HepG2 (cell line): ENCODE measurements around the gene NME7. TPM values are rescaled to one million over a fixed set of nuclear protein-coding genes. Genes with fewer than 3 reads are reported as not detected.

Source experiments
- ATAC-seq: fragments of 200-7000 bp; cut with Tn5 transposase; 3 replicates; pipeline ENCODE4 v1.9.1; 2020; ENCODE audit warnings: mild to moderate bottlenecking, moderate library complexity
- BruUV-seq: library from RNA; stranded (reverse); fragments of 400-500 nt; replicated peaks from 2 replicates; lab custom pipeline; 2021; lab: Mats Ljungman, UMichigan
- CTCF ChIA-PET: fragments of 300-600 bp; formaldehyde crosslinking; extraction: SDS; loops from one replicate; lab custom pipeline; 2021; ENCODE audit warnings: low total read pairs, inconsistent platforms, low intra/inter-chr PET ratio; lab: Yijun Ruan, JAX
- POLR2A ChIA-PET: fragments of 350-600 bp; sonication (Branson Sonifier 250); formaldehyde crosslinking; loops from one replicate; lab custom pipeline; 2020; ENCODE audit warnings: antibody characterized with exemption, inconsistent platforms; lab: Yijun Ruan, JAX
- DNase-seq: peaks from one replicate; pipeline ENCODE4 v3.0.0-alpha.2; 2015; ENCODE audit warnings: low spot score
- FAIRE-seq: peaks from 3 replicates; lab custom pipeline; 2011; peaks lifted over from hg19 to GRCh38; lab: Jason Lieb, UNC
- H2AFZ ChIP-seq: one replicate; pipeline ENCODE4 v1.6.1; 2011; ENCODE audit warnings: low read length, inconsistent platforms
- H3K27ac ChIP-seq: fragments of 300-600 bp; 3 replicates; pipeline ENCODE4 v1.8.0; 2011; ENCODE audit warnings: mixed run types, mild to moderate bottlenecking, mixed read lengths, low read length, inconsistent platforms; ENCODE audit not compliant: insufficient read depth; ENCODE audit errors: extremely low read length
- H3K27me3 ChIP-seq, 2 experiments: fragments of 200-600 bp in 1 of 2; 2 replicates in 1 of 2; 3 replicates in 1 of 2; pipeline versions ENCODE4 v1.6.0 to v1.8.0; 2011; ENCODE audit warnings: low read length in 2 of 2, mild to moderate bottlenecking in 2 of 2, moderate library complexity in 2 of 2, inconsistent platforms in 1 of 2; ENCODE audit not compliant: insufficient read depth in 2 of 2, control insufficient read depth in 1 of 2
- H3K36me3 ChIP-seq, 2 experiments: fragments of 200-600 bp in 1 of 2; replicated peaks in 1 of 2; 2 replicates in 1 of 2; 3 replicates in 1 of 2; pipeline versions ENCODE4 v1.5.1 to v1.8.0; 2011; ENCODE audit warnings: low read length in 2 of 2, inconsistent platforms in 1 of 2; ENCODE audit not compliant: insufficient read depth in 2 of 2, control insufficient read depth in 1 of 2
- H3K4me1 ChIP-seq: 2 replicates; pipeline ENCODE4 v1.5.1; 2012; ENCODE audit warnings: low read length, inconsistent platforms; ENCODE audit not compliant: insufficient read depth
- H3K4me2 ChIP-seq: 2 replicates; pipeline ENCODE4 v1.6.0; 2011; ENCODE audit warnings: low read depth, low read length, inconsistent platforms
- H3K4me3 ChIP-seq, 3 experiments: fragments of 200-600 bp in 1 of 3; sonication (generic), shearing (Covaris generic) in 1 of 3; replicated peaks in 1 of 3; 2 replicates each; pipeline ENCODE4 v1.5.1; 2011 to 2016; ENCODE audit warnings: low read length in 3 of 3, inconsistent platforms in 2 of 3, low read depth in 2 of 3, mild to moderate bottlenecking in 2 of 3, control low read depth in 1 of 3, mixed read lengths in 1 of 3; ENCODE audit not compliant: insufficient read depth in 1 of 3
- H3K79me2 ChIP-seq: one replicate; pipeline ENCODE4 v1.6.1; 2011; ENCODE audit warnings: low read length, inconsistent platforms; ENCODE audit not compliant: insufficient read depth
- H3K9ac ChIP-seq: 2 replicates; pipeline ENCODE4 v1.6.0; 2011; ENCODE audit warnings: mild to moderate bottlenecking, low read depth, low read length, inconsistent platforms; ENCODE audit not compliant: insufficient read depth
- H3K9me3 ChIP-seq: 2 replicates; pipeline ENCODE4 v1.5.1; 2012; ENCODE audit warnings: mild to moderate bottlenecking, low read length
- H4K20me1 ChIP-seq: 2 replicates; pipeline ENCODE4 v1.6.0; 2011; ENCODE audit warnings: inconsistent platforms, mild to moderate bottlenecking, low read length, moderate library complexity; ENCODE audit not compliant: insufficient read depth
- AHDC1 ChIP-seq: sonication (generic); formaldehyde crosslinking; IDR thresholded peaks from 2 replicates; pipeline ENCODE4 v1.5.1; 2020; ENCODE audit warnings: mild to moderate bottlenecking, missing genetic modification reagents, borderline replicate concordance
- EP300 ChIP-seq, 3 experiments: sonication (generic) in 1 of 3; formaldehyde crosslinking in 1 of 3; IDR thresholded peaks; 2 replicates each; pipeline versions ENCODE4 v1.5.1 to v1.6.1; 2011 to 2020; ENCODE audit warnings: low read depth in 2 of 3, low read length in 2 of 3, borderline replicate concordance in 1 of 3, improper control_type of control experiment in 1 of 3, mild to moderate bottlenecking in 1 of 3, missing genetic modification reagents in 1 of 3, moderate library complexity in 1 of 3
- FOXA3 ChIP-seq: IDR thresholded peaks from 2 replicates; pipeline ENCODE4 v1.6.1; 2016; ENCODE audit warnings: missing genetic modification reagents, missing compliant biosample characterization
- GATAD2A ChIP-seq: IDR thresholded peaks from 2 replicates; pipeline ENCODE4 v1.6.1; 2016
- NCOA2 ChIP-seq: sonication (generic); formaldehyde crosslinking; IDR thresholded peaks from 2 replicates; pipeline ENCODE4 v1.8.0; 2022; ENCODE audit warnings: inconsistent platforms
- ZNF343 ChIP-seq: sonication (generic); formaldehyde crosslinking; IDR thresholded peaks from 2 replicates; pipeline ENCODE4 v1.4.0; 2020; ENCODE audit warnings: mild to moderate bottlenecking, missing genetic modification reagents
- ZNF407 ChIP-seq: sonication (generic); formaldehyde crosslinking; IDR thresholded peaks from one replicate; pipeline ENCODE4 v1.5.1; 2020; ENCODE audit warnings: mild to moderate bottlenecking, missing genetic modification reagents; ENCODE audit errors: not compliant biosample characterization
- WGBS: methylation state at CpG from one replicate; pipeline ENCODE4 v1.1.6; 2017; ENCODE audit warnings: low lambda C conversion rate; 5-methylcytosine and 5-hydroxymethylcytosine counted together
- in situ Hi-C: cut with HindIII; loops from 2 replicates; pipeline ENCODE4 v1.10.0; 2017; ENCODE audit warnings: low pct_unique_long_range_greater_than_20kb; ENCODE audit not compliant: extremely low pct_ligation_motif_present
- intact Hi-C: fragments of 100-400 bp; cut with micrococcal nuclease; formaldehyde crosslinking; loops from one replicate; pipeline ENCODE4 v1.10.0; 2022; ENCODE audit not compliant: unreplicated experiment
- polyA plus RNA-seq, 8 experiments: library from polyadenylated mRNA; depleted of rRNA in 3 of 8; stranded (reverse) in 7 of 8; unstranded in 1 of 8; fragments of >200 nt; fragmentation: Illumina TruSeq in 4 of 8; extraction: Trizol in 4 of 8; gene quantifications; 2 replicates each; pipeline versions ENCODE4 v1.2.1 to v1.2.3, GENCODE V29; 2011 to 2016; ENCODE audit warnings: low read depth in 4 of 8, missing spikeins in 1 of 8, mixed read lengths in 1 of 8; ENCODE audit not compliant: insufficient read depth in 1 of 8
- total RNA-seq, 5 experiments: library from RNA; depleted of rRNA; stranded (reverse); fragments of >200 nt; fragmentation: Illumina TruSeq; extraction: Trizol; gene quantifications; 2 replicates each; pipeline ENCODE4 v1.2.3, GENCODE V29; 2016; ENCODE audit warnings: low read depth in 1 of 5
- TF ChIP-seq, protein P1 (sequence below): IDR thresholded peaks from 2 replicates; pipeline ENCODE4 v1.6.1; 2016; ENCODE audit warnings: low read depth

Gene NME7
- total and polyA plus RNA-seq, 2 of the 13 experiments (the other 11 are each of a cell fraction or from before 2014, with no cell fraction given): 9.4 to 22.5 TPM

DNA sequence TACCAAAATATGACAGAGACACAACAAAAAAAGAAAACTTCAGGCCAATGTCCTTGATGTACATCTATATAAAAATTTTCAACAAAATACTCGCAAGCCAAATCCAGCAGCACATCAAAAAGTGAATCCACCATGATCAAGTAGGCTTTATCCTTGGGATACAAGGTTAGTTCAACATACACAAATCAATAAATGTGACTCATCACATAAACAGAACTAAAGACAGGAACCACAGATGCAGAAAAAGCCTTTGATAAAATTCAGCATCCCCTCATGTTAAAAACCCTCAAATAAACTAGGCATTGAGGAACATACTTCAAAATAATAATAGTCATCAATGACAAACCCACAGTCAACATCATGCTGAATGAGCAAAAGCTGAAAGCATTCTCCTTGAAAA, 101.5 kb downstream of the NME7 start:
- Histone ChIP-seq H3K4me1 (peaks cover 15% of the 10 kb centered on the region), H2AFZ (no peak overlapping the region), H3K4me2 (no peak overlapping the region), H3K9ac (no peak overlapping the region), H3K27me3 (no peaks in the 10 kb centered on the region), H3K36me3 (no peaks in the 10 kb centered on the region), H4K20me1 (no peaks in the 10 kb centered on the region), H3K27ac (no peak overlapping the region), H3K79me2 (no peaks in the 10 kb centered on the region), H3K9me3 (peaks cover 6% of the 10 kb centered on the region; the same call in 1 of the 2 replicates), H3K4me3 (no peak overlapping the region)
- ChIA-PET POLR2A (interaction anchor here (1.3 kb wide), 1 partner anchor 121 kb away, joined by 4 read pairs; no protein-coding TSS in a partner anchor), CTCF (no interaction called here)
- in situ Hi-C loops: no loop called here
- FAIRE-seq (no peak), ATAC-seq (no peak; the same call in 2 of the 3 replicates), DNase-seq (no peak)
- intact Hi-C loops: no loop called here
- BruUV-seq: no TSS peak
- 87% methylated on average over 1 of the region's 1 CpG for WGBS
- TF ChIP-seq AHDC1 (CRISPR knock-in tag): peak; percentile 69; the same call in 1 of the 2 replicates
- no peak for TF ChIP-seq ZNF407 (CRISPR knock-in tag)
- TF ChIP-seq FOXA3: peak; percentile 44
- TF ChIP-seq, protein P1, sequence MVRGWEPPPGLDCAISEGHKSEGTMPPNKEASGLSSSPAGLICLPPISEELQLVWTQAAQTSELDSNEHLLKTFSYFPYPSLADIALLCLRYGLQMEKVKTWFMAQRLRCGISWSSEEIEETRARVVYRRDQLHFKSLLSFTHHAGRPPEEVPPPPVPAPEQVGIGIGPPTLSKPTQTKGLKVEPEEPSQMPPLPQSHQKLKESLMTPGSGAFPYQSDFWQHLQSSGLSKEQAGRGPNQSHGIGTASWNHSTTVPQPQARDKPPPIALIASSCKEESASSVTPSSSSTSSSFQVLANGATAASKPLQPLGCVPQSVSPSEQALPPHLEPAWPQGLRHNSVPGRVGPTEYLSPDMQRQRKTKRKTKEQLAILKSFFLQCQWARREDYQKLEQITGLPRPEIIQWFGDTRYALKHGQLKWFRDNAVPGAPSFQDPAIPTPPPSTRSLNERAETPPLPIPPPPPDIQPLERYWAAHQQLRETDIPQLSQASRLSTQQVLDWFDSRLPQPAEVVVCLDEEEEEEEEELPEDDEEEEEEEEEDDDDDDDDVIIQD (CRISPR knock-in tag): peak; percentile 42; the same call in 1 of the 2 replicates
- TF ChIP-seq EP300 (IDR thresholded peaks at IDR 0.05; ENCODE audit: low read depth in 2 of 2, low read length in 2 of 2): peak in 1 of 2 experiments; percentile 51; a peak in 1 of 4 replicates
- TF ChIP-seq EP300 (CRISPR knock-in tag; IDR thresholded peaks at IDR 0.05; ENCODE audit: borderline replicate concordance): no peak
- no peak for TF ChIP-seq ZNF343 (CRISPR knock-in tag)
- peak; percentile 11; the same call in 1 of the 2 replicates for TF ChIP-seq NCOA2
- peak; percentile 45; the same call in 1 of the 2 replicates for TF ChIP-seq GATAD2A
